HCT116 (cell line): ENCODE data around the gene SLC2A4.

Experiments
- CTCF ChIP-seq, 3 experiments: fragments of 200-600 bp in 1 of 3; sonication (generic) in 1 of 3; IDR thresholded peaks in 2 of 3; conservative IDR thresholded peaks in 1 of 3; 2 replicates each; pipeline ENCODE4 v1.5.1; 2012 to 2017; ENCODE audit warnings: low read depth in 2 of 3, low read length in 2 of 3, antibody characterized with exemption in 1 of 3, borderline replicate concordance in 1 of 3, control low read depth in 1 of 3, mild to moderate bottlenecking in 1 of 3, mixed read lengths in 1 of 3, mixed run types in 1 of 3, moderate library complexity in 1 of 3; ENCODE audit not compliant: insufficient read depth in 1 of 3
- REST ChIP-seq: IDR thresholded peaks from 2 replicates; pipeline ENCODE4 v1.6.1; 2012; ENCODE audit warnings: low read depth
- YY1 ChIP-seq: IDR thresholded peaks from 2 replicates; pipeline ENCODE4 v1.6.1; 2011; ENCODE audit warnings: low read length, low read depth, moderate library complexity, mild to moderate bottlenecking; ENCODE audit not compliant: insufficient replicate concordance; ENCODE audit errors: extremely low read depth

- TF ChIP-seq CTCF (IDR thresholded peaks at IDR 0.05 in 2 of 3, conservative IDR thresholded peaks at IDR 0.05 in 1 of 3; ENCODE audit: borderline replicate concordance in 1 of 3, insufficient read depth in 1 of 3, low read depth in 2 of 3, low read length in 2 of 3): no peak
- no peak for TF ChIP-seq YY1
- TF ChIP-seq REST: no peak
These were observed 32.3 kb upstream of the SLC2A4 start for GRCh38 chr17:7249214-7249613.
